Spleen (tissue), 7 donors: ENCODE results near the gene PEX7.

ENCODE experiments used
- CTCF ChIP-seq, 11 experiments: fragments of 200-600 bp in 7 of 11; fragments of 450-650 bp in 4 of 11; sonication (generic) in 4 of 11; IDR thresholded peaks in 8 of 11; conservative IDR thresholded peaks in 3 of 11; 1 replicate in 7 of 11; 2 replicates in 4 of 11; pipeline versions ENCODE4 v1.4.0 to v1.8.0; 2016 to 2021; ENCODE audit warnings: antibody characterized with exemption in 11 of 11, inconsistent platforms in 4 of 11, mild to moderate bottlenecking in 1 of 11
- POLR2A ChIP-seq, 3 donors: fragments of 450-650 bp; IDR thresholded peaks; one replicate each; pipeline ENCODE4 v1.5.1; 2017; ENCODE audit warnings: antibody characterized with exemption in 3 of 3, mild to moderate bottlenecking in 1 of 3
- donor health status: DM: no; HTN: no; CAD: no; lungs with moderate emphysema.
- donor health status: DM: no; HTN: no; CAD: no.
- donor health status: DM: no; HTN: no; CAD: no.

GRCh38 chr6:136790411-136791295, 31.7 kb upstream of the PEX7 start:
- TF ChIP-seq CTCF (IDR thresholded peaks at IDR 0.05 in 8 of 11, conservative IDR thresholded peaks at IDR 0.05 in 3 of 11) (no peak), POLR2A (IDR thresholded peaks at IDR 0.05) (no peak)
